GM20000 (cell line): ENCODE results near the gene SETD3.

Experiments used
- DNase-seq: peaks from one replicate; pipeline ENCODE4 v3.0.0; 2012; ENCODE audit warnings: low spot score
- TF ChIP-seq, protein P1 (sequence below): IDR thresholded peaks from 2 replicates; pipeline ENCODE4 v1.5.1; 2012; ENCODE audit warnings: mild to moderate bottlenecking, control low read depth; ENCODE audit errors: extremely low read depth, missing control alignments

Gene SETD3

DNA sequence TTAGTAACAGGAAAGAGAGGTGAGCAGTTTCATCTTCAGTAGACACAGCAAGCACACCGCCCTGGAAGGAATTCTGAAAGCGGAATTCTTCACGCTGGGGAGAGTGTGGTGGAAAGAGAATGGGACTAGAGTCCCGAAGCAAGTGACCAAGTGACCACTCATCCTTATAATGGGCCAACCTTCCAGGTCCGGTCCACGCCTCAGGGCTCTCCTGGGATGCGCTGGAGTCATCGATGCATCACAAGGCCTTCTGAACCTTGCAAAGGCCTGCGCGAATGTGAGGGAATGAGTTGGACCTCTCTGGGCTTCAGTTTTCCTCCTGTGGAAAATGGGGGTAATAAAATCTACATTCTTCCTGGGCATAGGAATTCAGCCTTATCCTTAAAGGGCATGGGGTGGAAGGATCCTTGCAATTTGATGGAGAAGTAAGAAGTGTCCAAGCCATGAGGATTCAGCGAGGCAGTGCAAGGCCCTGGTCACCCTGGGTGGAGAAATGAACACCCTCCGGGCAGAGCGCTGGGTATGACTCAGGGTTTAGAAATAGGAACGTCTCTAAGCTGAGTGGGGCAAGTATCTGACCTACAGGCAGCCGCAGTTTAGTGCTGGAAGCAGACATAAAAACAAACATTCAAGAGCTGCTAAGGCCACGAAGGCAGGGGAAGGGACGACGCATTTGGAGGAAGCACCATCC is 97.7 kb downstream of the SETD3 start:
- no peak for DNase-seq
- TF ChIP-seq, protein P1, sequence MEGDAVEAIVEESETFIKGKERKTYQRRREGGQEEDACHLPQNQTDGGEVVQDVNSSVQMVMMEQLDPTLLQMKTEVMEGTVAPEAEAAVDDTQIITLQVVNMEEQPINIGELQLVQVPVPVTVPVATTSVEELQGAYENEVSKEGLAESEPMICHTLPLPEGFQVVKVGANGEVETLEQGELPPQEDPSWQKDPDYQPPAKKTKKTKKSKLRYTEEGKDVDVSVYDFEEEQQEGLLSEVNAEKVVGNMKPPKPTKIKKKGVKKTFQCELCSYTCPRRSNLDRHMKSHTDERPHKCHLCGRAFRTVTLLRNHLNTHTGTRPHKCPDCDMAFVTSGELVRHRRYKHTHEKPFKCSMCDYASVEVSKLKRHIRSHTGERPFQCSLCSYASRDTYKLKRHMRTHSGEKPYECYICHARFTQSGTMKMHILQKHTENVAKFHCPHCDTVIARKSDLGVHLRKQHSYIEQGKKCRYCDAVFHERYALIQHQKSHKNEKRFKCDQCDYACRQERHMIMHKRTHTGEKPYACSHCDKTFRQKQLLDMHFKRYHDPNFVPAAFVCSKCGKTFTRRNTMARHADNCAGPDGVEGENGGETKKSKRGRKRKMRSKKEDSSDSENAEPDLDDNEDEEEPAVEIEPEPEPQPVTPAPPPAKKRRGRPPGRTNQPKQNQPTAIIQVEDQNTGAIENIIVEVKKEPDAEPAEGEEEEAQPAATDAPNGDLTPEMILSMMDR, result no peak

DNA sequence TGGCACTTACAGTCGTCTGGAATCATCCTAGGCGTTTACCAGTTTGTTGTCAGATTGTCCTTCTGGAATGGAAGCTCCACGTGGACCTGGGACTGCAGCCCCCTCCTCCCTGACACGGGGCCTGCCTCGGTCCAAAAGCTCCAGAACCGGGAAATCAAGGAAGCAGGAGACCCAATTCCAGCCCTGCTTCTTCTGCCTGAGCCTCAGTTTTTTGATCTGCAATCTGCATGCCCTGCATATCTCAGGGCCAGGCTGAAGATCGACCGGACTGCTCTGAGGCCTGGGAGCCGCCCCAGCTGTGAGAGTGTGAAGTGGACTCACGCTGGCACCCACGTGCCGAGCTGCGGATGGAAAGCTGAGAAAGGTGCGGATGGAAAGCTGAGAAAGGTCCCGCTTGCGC is 98.6 kb downstream of the SETD3 start:
- no peak for DNase-seq
- TF ChIP-seq, protein P1, result no peak

DNA sequence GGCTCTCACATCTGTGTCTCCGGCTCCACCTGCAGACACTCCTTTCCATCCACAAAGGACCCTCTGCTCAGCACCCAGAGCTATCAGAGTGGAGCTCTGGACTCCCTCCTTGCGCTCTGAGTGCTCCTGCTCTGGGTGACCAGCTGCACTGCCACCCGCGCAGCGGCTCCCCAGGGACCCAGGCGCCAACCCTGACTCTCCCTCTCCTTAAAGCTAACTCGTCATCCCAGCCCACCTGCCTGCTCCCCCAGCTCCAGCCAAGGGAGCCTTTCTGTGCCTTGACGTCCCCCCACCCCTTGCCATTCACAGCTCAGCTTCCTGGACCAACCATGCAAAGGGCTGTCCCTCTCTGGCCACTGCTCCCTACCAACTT is 99.0 kb downstream of the SETD3 start:
- no peak for DNase-seq
- TF ChIP-seq, protein P1, result no peak

DNA sequence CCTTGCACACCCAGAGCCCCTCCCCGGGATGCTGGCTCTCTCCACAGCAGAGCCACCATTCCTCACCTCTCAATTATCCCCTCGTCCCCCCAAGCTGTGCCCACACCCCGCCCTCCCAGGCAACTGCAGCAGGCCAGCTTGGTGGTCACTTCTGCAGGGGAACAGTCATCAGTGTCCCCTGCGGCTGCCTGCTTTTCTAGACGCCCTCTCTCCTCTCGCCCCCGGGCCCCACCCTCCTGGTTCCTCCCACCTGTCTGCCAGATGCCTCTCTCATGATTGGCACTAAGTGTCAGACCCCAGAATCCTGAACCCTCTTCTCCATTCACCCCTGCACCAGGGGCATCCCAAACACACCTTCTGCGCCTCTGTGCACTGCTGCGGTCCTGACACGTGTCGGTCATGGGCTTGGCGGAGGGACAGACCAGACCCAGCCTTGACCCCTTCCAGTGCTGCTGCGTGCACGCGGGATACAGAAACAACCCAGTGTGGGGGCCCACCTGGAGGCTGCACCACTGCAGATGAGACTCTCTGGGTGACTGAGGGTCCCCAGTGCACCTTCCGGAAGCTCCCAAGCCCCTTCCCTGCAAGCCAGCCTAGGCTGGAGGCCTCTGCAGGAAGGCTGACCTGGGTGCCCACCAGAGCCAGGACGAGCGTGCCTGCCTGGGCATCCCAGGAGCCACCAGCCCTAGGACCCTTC is 99.5 kb downstream of the SETD3 start:
- TF ChIP-seq, protein P1, result no peak
- DNase-seq, result no peak

DNA sequence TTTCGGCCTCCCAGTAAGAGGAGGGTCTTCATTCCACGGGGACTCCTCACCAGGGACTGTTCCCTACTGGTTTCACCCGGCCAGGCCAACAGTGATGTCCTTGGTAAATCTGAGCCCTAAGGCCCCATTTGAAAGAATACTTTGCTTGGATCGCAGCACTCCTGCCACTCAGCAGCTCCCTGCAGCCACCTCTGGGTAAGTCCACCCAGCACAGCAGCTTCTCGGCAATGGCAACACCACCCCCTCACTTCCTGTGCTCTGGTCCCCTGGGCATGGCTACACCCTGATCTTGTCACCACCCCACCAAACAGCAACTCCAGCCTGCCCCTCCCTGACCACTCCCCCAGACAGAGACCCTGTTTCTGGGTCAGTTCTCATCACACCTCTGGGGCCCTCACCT is 100.3 kb downstream of the SETD3 start:
- TF ChIP-seq, protein P1, result no peak
- no peak for DNase-seq

DNA sequence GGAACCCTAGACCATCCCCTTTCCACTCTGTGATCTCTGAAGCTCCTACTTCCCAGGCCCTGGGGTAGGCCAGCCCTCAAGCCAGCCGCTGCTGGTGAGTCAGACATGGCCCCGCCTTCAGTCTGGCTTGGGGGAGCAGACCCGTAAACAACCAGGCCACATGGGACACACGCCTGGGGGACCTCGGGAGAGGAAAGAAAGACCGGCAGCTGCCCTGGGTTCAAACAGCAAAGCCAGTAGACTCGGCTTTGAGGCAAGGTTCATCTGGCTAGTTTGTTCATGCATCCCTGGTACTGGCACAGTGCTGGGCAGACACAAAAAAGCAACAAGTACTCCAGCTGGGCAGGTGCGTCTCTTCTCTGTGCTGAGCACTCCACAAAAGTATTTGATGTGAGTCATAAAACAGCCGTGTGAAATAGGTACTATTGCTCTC is 101.9 kb downstream of the SETD3 start:
- TF ChIP-seq, protein P1, result no peak

DNA sequence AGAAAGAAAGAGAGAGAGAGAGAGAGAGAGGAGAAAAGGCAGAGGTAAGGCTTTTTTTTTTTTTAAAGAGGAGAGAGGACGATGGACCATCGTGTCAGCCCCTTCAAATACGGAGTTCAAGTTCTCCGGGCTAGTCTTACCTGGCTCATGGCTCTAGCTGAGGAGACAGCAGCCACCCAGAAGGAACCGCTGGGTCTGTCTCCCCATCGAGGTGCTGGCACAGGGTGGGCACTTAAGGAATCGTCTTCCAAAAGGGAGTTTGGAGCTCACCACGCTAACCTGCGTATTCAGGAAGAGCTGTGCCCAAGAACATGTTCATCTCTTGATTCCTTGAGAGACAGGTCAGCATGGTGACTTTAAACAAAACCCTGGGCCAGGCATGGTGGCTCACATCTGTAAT is 102.7 kb downstream of the SETD3 start:
- TF ChIP-seq, protein P1, result no peak
- no peak for DNase-seq

More for the DNA sequence above, 101.9 kb downstream of the SETD3 start:
- DNase-seq, result no peak
